Karpas-422 (cell line): ENCODE measurements around the gene PAIP2. TPM values are rescaled to one million over a fixed set of nuclear protein-coding genes. Genes with fewer than 3 reads are reported as not detected.

ENCODE experiments used
- DNase-seq: peaks from one replicate; pipeline ENCODE4 v3.0.0-alpha.2; 2015
- H2AFZ ChIP-seq: fragments of 200-600 bp; sonication (generic); 2 replicates; pipeline ENCODE4 v1.6.1; 2014; ENCODE audit warnings: antibody characterized with exemption, low read length, mixed read lengths
- H3K27ac ChIP-seq: fragments of 200-600 bp; sonication (generic); 2 replicates; pipeline ENCODE4 v1.5.1; 2014; ENCODE audit warnings: mild to moderate bottlenecking, low read length, moderate library complexity
- H3K27me3 ChIP-seq: fragments of 200-600 bp; sonication (generic); 2 replicates; pipeline ENCODE4 v1.6.1; 2014; ENCODE audit warnings: low read length, mixed read lengths
- H3K36me3 ChIP-seq: fragments of 200-600 bp; sonication (generic); 2 replicates; pipeline ENCODE4 v1.6.1; 2014; ENCODE audit warnings: low read length, mixed read lengths; ENCODE audit not compliant: insufficient read depth
- H3K4me1 ChIP-seq: fragments of 200-600 bp; sonication (generic); 2 replicates; pipeline ENCODE4 v1.6.1; 2014; ENCODE audit warnings: mild to moderate bottlenecking, low read length, mixed read lengths
- H3K4me2 ChIP-seq: fragments of 200-600 bp; sonication (generic); 2 replicates; pipeline ENCODE4 v1.6.1; 2014; ENCODE audit warnings: low read length, low read depth, mild to moderate bottlenecking; ENCODE audit not compliant: poor library complexity, severe bottlenecking
- H3K4me3 ChIP-seq: fragments of 200-600 bp; sonication (generic); 2 replicates; pipeline ENCODE4 v1.5.1; 2014; ENCODE audit warnings: mild to moderate bottlenecking, antibody characterized with exemption, low read length, mixed read lengths
- H3K79me2 ChIP-seq: fragments of 200-600 bp; sonication (generic); 2 replicates; pipeline ENCODE4 v1.6.1; 2014; ENCODE audit warnings: mild to moderate bottlenecking, low read length, mixed read lengths
- H3K9ac ChIP-seq: fragments of 200-600 bp; sonication (generic); 2 replicates; pipeline ENCODE4 v1.6.0; 2014; ENCODE audit warnings: low read length
- H3K9me2 ChIP-seq: fragments of 200-600 bp; sonication (generic), shearing (Covaris generic); replicated peaks from 2 replicates; pipeline ENCODE4 v1.6.0; 2014; ENCODE audit warnings: mild to moderate bottlenecking, low read length, moderate library complexity; ENCODE audit not compliant: insufficient read depth
- H3K9me3 ChIP-seq: fragments of 300-700, 200-600 bp; sonication (generic); 2 replicates; pipeline ENCODE4 v1.6.1; 2014; ENCODE audit warnings: low read length, mixed read lengths
- H4K20me1 ChIP-seq: fragments of 200-600 bp; sonication (generic); 2 replicates; pipeline ENCODE4 v1.6.1; 2014; ENCODE audit warnings: mild to moderate bottlenecking, antibody characterized with exemption, low read length, low read depth; ENCODE audit not compliant: insufficient read depth
- total RNA-seq: library from RNA; depleted of rRNA; stranded (reverse); fragments of >200 nt; shearing (Covaris generic); gene quantifications from 2 replicates; pipeline ENCODE4 v1.2.3, GENCODE V29; 2014; ENCODE audit warnings: low replicate concordance

The PAIP2 gene
- total RNA-seq, 1 experiment from 2014 or later, result 113 TPM

GRCh38 chr5:139361835-139362429, 20.3 kb downstream of the PAIP2 start:
- no peaks in the 10 kb centered on the region for H3K27me3 ChIP-seq
- H3K4me1 ChIP-seq, result no peaks in the 10 kb centered on the region
- H3K36me3 ChIP-seq, result peaks cover 21% of the 10 kb centered on the region
- H2AFZ ChIP-seq, result no peak overlapping the region
- no peak overlapping the region for H3K27ac ChIP-seq
- H3K4me3 ChIP-seq, result no peak overlapping the region
- H3K79me2 ChIP-seq, result peaks cover 66% of the 10 kb centered on the region
- H3K9me3 ChIP-seq, result no peaks in the 10 kb centered on the region
- H3K4me2 ChIP-seq, result no peak overlapping the region
- DNase-seq, result no peak
- H3K9ac ChIP-seq, result no peak overlapping the region
- peaks cover 27% of the 10 kb centered on the region for H4K20me1 ChIP-seq
- no peaks in the 10 kb centered on the region for H3K9me2 ChIP-seq

DNA sequence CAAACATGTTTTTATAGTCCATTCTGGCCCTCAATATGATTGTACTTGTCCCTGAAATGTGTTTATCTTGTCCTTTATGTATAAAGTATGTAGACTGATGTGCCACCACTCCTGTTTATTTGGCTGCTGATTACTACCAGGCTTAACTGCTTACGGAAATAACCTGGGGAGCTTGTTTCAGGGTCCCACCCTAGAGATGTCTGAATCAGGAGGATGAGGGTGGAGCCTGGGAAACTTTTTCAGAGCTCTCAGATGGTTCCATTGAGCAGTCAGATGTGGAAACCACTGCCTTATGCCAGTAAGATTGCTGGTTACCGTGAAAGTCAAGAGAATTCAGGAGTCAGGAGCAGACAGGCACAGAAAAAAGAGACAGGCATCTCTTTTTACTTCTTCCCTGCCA, 22.3 kb downstream of the PAIP2 start:
- Histone ChIP-seq H2AFZ (no peak overlapping the region), H3K36me3 (peaks cover 32% of the 10 kb centered on the region), H3K79me2 (peaks cover 46% of the 10 kb centered on the region), H3K4me3 (no peak overlapping the region), H3K27me3 (no peaks in the 10 kb centered on the region), H3K9me3 (no peaks in the 10 kb centered on the region), H3K4me1 (peaks cover 3% of the 10 kb centered on the region; the same call in 1 of the 2 replicates), H3K9me2 (no peaks in the 10 kb centered on the region), H3K4me2 (no peak overlapping the region), H4K20me1 (peaks cover 18% of the 10 kb centered on the region), H3K9ac (no peak overlapping the region), H3K27ac (no peak overlapping the region)
- no peak for DNase-seq

DNA sequence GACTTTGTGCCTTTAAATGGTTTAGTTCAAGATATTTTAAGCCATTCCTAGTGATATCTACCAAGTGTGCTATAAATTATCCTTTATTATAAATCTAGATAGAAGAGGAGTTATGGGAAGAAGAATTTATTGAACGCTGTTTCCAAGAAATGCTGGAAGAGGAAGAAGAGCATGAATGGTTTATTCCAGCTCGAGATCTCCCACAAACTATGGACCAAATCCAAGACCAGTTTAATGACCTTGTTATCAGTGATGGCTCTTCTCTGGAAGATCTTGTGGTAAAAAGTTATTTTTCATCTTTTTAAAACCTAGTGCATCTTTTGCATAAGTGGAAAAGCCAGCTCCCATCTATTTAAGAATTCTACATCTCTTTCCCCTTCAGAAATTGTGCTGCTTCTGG, 22.8 kb downstream of the PAIP2 start:
- Histone ChIP-seq H3K4me3 (no peak overlapping the region), H4K20me1 (peaks cover 13% of the 10 kb centered on the region), H2AFZ (no peak overlapping the region)

GRCh38 chr5:139368613-139369012, 27.0 kb downstream of the PAIP2 start:
- Histone ChIP-seq H3K4me3 (no peak overlapping the region), H3K9me3 (no peaks in the 10 kb centered on the region), H3K9ac (no peak overlapping the region), H3K79me2 (peaks cover 4% of the 10 kb centered on the region), H2AFZ (no peak overlapping the region), H3K9me2 (no peaks in the 10 kb centered on the region), H3K36me3 (peaks cover 38% of the 10 kb centered on the region), H3K4me1 (peaks cover 4% of the 10 kb centered on the region; the same call in 1 of the 2 replicates), H3K4me2 (no peak overlapping the region), H4K20me1 (peaks cover 5% of the 10 kb centered on the region; the same call in 1 of the 2 replicates), H3K27ac (no peak overlapping the region), H3K27me3 (no peaks in the 10 kb centered on the region)
- DNase-seq, result no peak

More for the DNA sequence above, 22.8 kb downstream of the PAIP2 start:
- no peak for DNase-seq
- H3K79me2 ChIP-seq, result peaks cover 41% of the 10 kb centered on the region
- H3K4me2 ChIP-seq, result no peak overlapping the region
- H3K27me3 ChIP-seq, result no peaks in the 10 kb centered on the region
- no peaks in the 10 kb centered on the region for H3K9me2 ChIP-seq
- peaks cover 4% of the 10 kb centered on the region; the same call in 1 of the 2 replicates for H3K4me1 ChIP-seq
- H3K9me3 ChIP-seq, result no peaks in the 10 kb centered on the region
- H3K36me3 ChIP-seq, result peaks cover 34% of the 10 kb centered on the region
- H3K27ac ChIP-seq, result no peak overlapping the region
- H3K9ac ChIP-seq, result no peak overlapping the region

GRCh38 chr5:139369181-139369580, 27.5 kb downstream of the PAIP2 start:
- peaks cover 33% of the 10 kb centered on the region; the same call in 1 of the 2 replicates for H3K36me3 ChIP-seq

GRCh38 chr5:139371482-139372435, 30.1 kb downstream of the PAIP2 start:
- no peak for DNase-seq
- H2AFZ ChIP-seq, result no peak overlapping the region
- H3K79me2 ChIP-seq, result no peaks in the 10 kb centered on the region
- H4K20me1 ChIP-seq, result no peaks in the 10 kb centered on the region
- no peaks in the 10 kb centered on the region for H3K9me2 ChIP-seq
- no peak overlapping the region for H3K4me3 ChIP-seq
- no peak overlapping the region for H3K27ac ChIP-seq
- H3K36me3 ChIP-seq, result peaks cover 22% of the 10 kb centered on the region; the same call in 1 of the 2 replicates
- no peak overlapping the region for H3K4me2 ChIP-seq
- H3K9me3 ChIP-seq, result no peaks in the 10 kb centered on the region
- peaks cover 4% of the 10 kb centered on the region; the same call in 1 of the 2 replicates for H3K4me1 ChIP-seq
- H3K9ac ChIP-seq, result no peak overlapping the region
- no peaks in the 10 kb centered on the region for H3K27me3 ChIP-seq

More at GRCh38 chr5:139369181-139369580, 27.5 kb downstream of the PAIP2 start:
- H4K20me1 ChIP-seq, result no peaks in the 10 kb centered on the region
- H3K27me3 ChIP-seq, result no peaks in the 10 kb centered on the region
- no peaks in the 10 kb centered on the region for H3K9me3 ChIP-seq
- no peak overlapping the region for H3K4me3 ChIP-seq
- H3K4me1 ChIP-seq, result peaks cover 4% of the 10 kb centered on the region; the same call in 1 of the 2 replicates
- no peaks in the 10 kb centered on the region for H3K9me2 ChIP-seq
- no peak overlapping the region for H3K27ac ChIP-seq
- H3K9ac ChIP-seq, result no peak overlapping the region
- no peak overlapping the region for H2AFZ ChIP-seq
- H3K4me2 ChIP-seq, result no peak overlapping the region
- H3K79me2 ChIP-seq, result no peaks in the 10 kb centered on the region; the same call in 1 of the 2 replicates
- no peak for DNase-seq

DNA sequence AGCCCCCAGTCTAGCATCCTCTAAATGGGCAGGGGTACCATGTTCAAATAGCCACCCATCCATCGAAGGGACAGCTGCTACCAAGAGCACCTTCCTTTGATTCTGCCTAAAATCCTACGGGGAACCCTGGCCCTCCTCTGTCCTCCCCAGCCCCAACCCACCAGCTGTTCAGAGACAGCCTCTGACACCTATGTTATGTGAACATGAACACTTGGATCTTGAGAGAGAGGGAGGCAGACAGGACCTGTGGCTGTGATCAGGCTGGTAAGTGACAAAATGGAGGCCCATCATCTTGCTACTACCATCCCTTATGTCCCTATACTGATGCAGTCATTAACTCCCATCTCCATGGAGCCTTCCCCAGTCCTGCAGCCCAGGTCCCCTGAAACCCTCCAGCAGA, 33.3 kb downstream of the PAIP2 start:
- H3K36me3 ChIP-seq, result peaks cover 5% of the 10 kb centered on the region; the same call in 1 of the 2 replicates
- H3K9ac ChIP-seq, result no peak overlapping the region
- H3K9me2 ChIP-seq, result no peaks in the 10 kb centered on the region
- H3K79me2 ChIP-seq, result no peaks in the 10 kb centered on the region
- no peak overlapping the region for H3K27ac ChIP-seq
- no peak overlapping the region for H2AFZ ChIP-seq
- H3K9me3 ChIP-seq, result no peaks in the 10 kb centered on the region
- no peaks in the 10 kb centered on the region for H3K4me1 ChIP-seq
- no peaks in the 10 kb centered on the region for H3K27me3 ChIP-seq
- H4K20me1 ChIP-seq, result no peaks in the 10 kb centered on the region
- no peak overlapping the region for H3K4me3 ChIP-seq
- DNase-seq, result no peak
- no peak overlapping the region for H3K4me2 ChIP-seq

DNA sequence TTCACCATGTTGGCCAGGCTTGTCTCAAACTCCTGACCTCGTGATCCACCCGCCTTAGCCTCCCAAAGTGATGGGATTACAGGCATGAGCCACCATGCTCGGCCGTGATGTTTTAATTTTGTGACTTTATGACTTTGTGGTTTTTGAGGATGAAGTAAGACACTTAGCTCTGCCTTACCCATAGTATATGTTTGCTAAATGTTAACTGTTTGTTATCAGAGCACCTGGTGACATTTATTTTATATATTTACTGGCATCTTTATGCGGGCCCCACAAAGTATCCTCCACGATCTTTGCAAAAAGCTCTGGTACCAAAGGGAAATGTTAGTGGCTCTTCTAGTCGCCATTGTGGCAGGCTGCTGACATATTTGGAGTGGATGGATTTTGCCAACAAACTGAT, 34.7 kb downstream of the PAIP2 start:
- no peaks in the 10 kb centered on the region for H3K9me3 ChIP-seq
- H3K27me3 ChIP-seq, result no peaks in the 10 kb centered on the region
- no peaks in the 10 kb centered on the region for H3K79me2 ChIP-seq
- no peak for DNase-seq
- no peak overlapping the region for H3K9ac ChIP-seq
- H4K20me1 ChIP-seq, result no peaks in the 10 kb centered on the region
- no peaks in the 10 kb centered on the region for H3K9me2 ChIP-seq
- H3K36me3 ChIP-seq, result 0 out of 2 replicates have a peak, but pooled peaks cover 4% of the 10 kb centered on the region
- no peak overlapping the region for H3K27ac ChIP-seq
- H2AFZ ChIP-seq, result no peak overlapping the region
- no peaks in the 10 kb centered on the region for H3K4me1 ChIP-seq
- H3K4me2 ChIP-seq, result no peak overlapping the region
- H3K4me3 ChIP-seq, result no peak overlapping the region
